Mesodermal cell (in vitro differentiated cells): Measurements from ENCODE around the gene ZNF503.

Experiments used
- H3K27ac ChIP-seq: 2 replicates; pipeline ENCODE4 v1.7.0; 2013; ENCODE audit warnings: mild to moderate bottlenecking, low read depth, low read length, moderate library complexity; ENCODE audit not compliant: severe bottlenecking
- H3K36me3 ChIP-seq: 2 replicates; pipeline ENCODE4 v1.7.1; 2013; ENCODE audit warnings: mild to moderate bottlenecking, low read length, moderate library complexity; ENCODE audit not compliant: control insufficient read depth, insufficient read depth
- H3K4me1 ChIP-seq: one replicate; pipeline ENCODE4 v1.7.1; 2013; ENCODE audit warnings: mild to moderate bottlenecking, low read length; ENCODE audit not compliant: insufficient read depth, control insufficient read depth, poor library complexity, severe bottlenecking
- H3K4me3 ChIP-seq: 2 replicates; pipeline ENCODE4 v1.7.0; 2013; ENCODE audit warnings: low read length, control low read depth, mild to moderate bottlenecking; ENCODE audit not compliant: insufficient read depth, poor library complexity, severe bottlenecking; ENCODE audit errors: extremely low read depth
- H3K9me3 ChIP-seq: 2 replicates; pipeline ENCODE4 v1.7.1; 2013; ENCODE audit warnings: mild to moderate bottlenecking, low read length, moderate library complexity; ENCODE audit not compliant: control insufficient read depth
- WGBS, 2 experiments: methylation state at CpG; one replicate each; pipeline ENCODE4 v1.1.5; 2013; ENCODE audit warnings: missing lambda C conversion rate in 2 of 2; ENCODE audit not compliant: insufficient coverage in 2 of 2; 5-methylcytosine and 5-hydroxymethylcytosine counted together

ZNF503 gene

DNA sequence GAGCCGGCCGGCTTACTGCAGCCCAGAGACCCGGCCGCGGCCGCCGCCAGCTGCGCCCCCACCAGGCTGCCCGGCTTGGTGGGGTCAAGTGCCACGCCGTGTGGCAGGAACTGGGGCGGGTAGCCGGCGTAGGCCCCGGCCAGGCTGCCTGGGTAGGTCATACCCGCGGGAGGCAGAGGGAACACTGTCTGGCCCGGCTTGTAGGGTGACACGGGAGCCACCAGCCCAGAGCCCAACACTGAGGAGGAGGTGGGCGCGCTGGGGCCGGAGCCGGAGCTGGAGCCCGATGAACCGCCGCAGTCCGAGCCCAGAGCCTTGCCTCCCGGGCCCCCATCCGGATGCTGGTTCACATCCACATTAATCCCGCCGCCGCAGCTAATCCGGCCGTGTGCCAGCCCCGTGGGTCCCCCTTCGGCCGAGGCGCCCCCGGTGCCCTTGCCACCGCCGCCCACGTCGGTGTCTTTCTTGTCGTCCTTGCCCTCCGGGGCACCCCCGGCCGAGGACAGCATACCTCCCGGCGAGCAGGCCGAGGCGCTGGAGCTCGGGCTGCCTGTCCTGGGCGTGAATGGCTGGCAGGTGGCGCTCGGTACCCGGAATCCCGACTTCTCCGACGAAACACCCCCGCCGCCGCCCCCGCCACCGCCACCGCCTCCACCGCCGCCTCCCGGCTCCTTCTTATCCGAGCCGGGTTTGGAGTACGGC is 2.0 kb downstream of the ZNF503 start:
- Histone ChIP-seq H3K36me3 (peaks cover 10% of the 10 kb centered on the region), H3K9me3 (no peaks in the 10 kb centered on the region), H3K27ac (peak overlapping the region; percentile 94), H3K4me1 (peaks cover 18% of the 10 kb centered on the region), H3K4me3 (peak overlapping the region; percentile 85)
- WGBS, 2 experiments, result 1 to 2% methylated on average over 40 to 48 of the region's 71 CpGs

DNA sequence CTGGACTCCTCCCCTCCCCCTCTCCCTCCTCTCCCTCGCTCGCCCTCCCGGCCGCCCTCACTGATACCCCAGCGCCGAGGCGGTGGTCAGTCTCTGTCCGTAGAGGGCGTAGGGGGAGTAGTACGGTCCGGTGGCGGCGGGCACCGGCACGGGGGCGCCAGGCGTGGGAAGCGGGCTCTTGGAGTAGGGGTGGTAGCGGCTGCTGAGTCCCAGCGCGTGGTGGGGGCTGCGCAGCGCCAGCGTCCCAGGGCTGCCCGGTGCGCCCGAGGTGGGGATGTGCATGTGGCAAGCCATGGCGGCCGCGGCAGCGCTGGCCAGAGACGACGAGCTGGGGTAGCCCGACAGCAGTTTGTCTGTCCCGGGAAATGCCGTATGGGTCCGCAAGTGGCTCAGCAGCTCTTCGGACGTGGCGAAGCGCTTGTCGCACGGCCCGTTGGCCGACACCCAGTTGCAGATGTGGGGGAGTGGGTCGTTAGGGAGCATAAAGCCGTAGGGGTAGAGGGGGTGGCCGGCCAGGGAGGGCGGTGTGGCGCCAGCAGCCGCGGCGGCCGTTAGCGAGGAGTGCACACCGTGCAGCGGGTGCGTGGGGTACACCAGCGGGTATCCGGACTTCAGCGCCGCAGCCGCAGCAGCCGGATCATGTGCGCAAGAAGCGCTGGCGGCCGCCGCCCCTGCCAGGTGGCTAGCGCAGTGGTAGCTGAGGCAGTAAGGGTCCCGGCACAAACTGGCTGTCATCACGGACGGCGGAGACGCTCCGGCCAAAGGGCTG is 2.7 kb downstream of the ZNF503 start:
- 3 to 5% methylated on average over 63 to 69 of the region's 76 CpGs for WGBS, 2 experiments
- H3K4me1 ChIP-seq, result peaks cover 11% of the 10 kb centered on the region
- H3K36me3 ChIP-seq, result peaks cover 10% of the 10 kb centered on the region
- no peaks in the 10 kb centered on the region for H3K9me3 ChIP-seq
- H3K27ac ChIP-seq, result peak overlapping the region; percentile 94
- peak overlapping the region; percentile 85 for H3K4me3 ChIP-seq

DNA sequence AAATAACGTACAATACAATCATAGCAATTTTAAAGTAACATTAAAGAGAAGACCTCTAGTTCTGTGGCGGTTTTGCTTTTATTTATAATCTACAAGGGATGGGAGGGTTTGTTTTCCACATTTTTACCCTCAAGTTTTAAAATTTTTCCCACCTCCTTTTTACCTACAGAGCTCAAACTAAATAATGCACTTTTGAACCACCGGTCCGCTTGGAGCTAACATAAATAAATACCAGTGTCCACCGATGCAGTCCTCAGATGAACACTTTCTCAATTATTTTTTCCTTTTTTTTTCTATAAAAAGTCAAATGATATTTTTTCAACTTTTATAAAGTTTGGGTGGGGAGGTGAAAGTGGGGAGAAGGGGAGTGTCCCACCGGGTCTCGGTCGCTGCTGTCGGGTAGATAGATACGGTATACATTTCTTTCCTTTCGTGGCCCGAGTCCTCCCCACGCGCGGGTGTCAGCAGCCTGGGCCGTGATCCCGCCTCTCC is 3.3 kb downstream of the ZNF503 start:
- Histone ChIP-seq H3K4me3 (peak overlapping the region; percentile 85), H3K9me3 (no peaks in the 10 kb centered on the region), H3K27ac (no peak overlapping the region), H3K4me1 (peaks cover 8% of the 10 kb centered on the region), H3K36me3 (peaks cover 10% of the 10 kb centered on the region)
- WGBS, 2 experiments, result 17 to 21% methylated on average over 3 to 4 of the region's 17 CpGs

DNA sequence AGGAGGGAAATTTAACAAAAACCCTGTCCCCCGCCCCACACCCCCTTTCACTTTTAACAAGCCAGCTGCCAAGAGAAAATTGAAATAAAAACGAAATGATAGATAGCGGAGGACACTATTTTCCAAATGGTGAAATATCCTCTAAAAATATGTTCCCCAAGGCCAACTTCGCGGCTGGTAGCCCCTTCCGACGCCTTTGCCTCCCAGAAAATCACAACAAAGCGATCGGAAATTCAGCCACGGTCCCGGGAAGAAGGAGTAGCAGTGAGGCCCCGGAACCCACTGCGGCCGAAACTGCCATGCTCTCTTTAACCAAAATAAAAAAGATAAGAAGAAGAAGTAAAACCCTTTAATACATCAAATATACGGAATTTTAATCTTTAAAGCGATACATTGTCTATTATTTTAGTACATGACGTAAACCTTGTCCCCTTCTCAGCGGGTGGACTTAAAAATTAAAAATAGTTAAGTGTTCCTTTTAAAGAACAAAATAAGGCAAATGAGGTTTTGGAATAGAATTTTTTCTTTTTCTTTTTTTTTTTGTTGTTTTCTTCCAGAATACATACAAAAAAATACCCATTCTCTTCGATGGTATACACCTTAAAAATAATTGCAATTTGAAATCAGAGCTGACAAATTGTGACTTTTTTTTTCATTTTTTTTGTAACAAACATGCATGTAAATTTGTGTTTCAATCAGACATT is 3.9 kb downstream of the ZNF503 start:
- Histone ChIP-seq H3K27ac (peak overlapping the region; percentile 75), H3K9me3 (no peaks in the 10 kb centered on the region), H3K4me3 (peak overlapping the region; percentile 85), H3K4me1 (peaks cover 8% of the 10 kb centered on the region), H3K36me3 (peaks cover 10% of the 10 kb centered on the region)
- WGBS, 2 experiments, result 3 to 15% methylated on average over 5 to 9 of the region's 19 CpGs

DNA sequence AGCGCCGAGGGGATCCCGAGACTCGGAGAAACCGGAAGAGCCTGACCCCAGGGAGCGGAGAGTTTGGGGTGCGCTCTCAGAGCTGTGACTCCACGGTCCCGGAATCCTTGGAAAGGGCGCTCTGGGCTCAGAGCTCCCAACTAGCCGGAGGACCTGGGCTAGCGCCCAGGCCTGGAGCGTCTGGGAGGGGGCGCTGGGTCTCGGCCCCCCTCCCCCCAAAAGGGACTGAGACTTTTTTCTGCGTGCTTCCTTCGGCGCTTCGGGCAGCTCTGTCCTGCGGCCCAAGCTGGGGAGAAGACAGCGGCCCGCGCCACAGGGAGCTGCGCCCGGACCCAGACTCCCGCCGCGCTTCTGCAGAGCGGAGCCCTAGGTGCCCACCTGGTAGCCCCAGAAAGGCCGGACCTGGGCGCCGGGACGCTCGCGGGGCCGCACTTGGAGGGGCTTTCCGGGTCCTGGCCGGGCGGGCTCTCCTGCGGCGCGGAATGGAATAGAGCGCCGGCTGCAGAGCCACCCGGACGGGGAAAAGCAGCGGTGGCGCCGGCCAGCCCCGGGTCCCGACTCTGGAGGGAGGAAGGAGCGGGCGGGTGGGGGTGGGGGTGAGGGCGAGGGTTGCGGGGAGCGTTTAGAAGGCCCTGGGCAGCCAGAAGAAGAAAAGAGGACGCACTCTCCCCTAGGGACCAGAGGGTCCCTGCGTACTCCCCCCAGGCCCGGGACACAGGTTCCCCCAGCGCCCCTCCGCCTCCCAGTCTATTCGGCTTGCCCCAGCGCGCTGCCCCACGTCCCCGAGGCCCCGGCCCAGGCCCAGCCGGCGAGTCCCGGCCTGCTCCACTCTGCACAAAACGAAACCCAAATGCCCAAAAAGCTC is 4.7 kb downstream of the ZNF503 start:
- Histone ChIP-seq H3K4me3 (peak overlapping the region; percentile 44), H3K9me3 (no peaks in the 10 kb centered on the region), H3K27ac (peak overlapping the region; percentile 75), H3K36me3 (peaks cover 10% of the 10 kb centered on the region), H3K4me1 (peaks cover 8% of the 10 kb centered on the region)
- 1% methylated on average over 44 to 54 of the region's 71 CpGs for WGBS, 2 experiments

DNA sequence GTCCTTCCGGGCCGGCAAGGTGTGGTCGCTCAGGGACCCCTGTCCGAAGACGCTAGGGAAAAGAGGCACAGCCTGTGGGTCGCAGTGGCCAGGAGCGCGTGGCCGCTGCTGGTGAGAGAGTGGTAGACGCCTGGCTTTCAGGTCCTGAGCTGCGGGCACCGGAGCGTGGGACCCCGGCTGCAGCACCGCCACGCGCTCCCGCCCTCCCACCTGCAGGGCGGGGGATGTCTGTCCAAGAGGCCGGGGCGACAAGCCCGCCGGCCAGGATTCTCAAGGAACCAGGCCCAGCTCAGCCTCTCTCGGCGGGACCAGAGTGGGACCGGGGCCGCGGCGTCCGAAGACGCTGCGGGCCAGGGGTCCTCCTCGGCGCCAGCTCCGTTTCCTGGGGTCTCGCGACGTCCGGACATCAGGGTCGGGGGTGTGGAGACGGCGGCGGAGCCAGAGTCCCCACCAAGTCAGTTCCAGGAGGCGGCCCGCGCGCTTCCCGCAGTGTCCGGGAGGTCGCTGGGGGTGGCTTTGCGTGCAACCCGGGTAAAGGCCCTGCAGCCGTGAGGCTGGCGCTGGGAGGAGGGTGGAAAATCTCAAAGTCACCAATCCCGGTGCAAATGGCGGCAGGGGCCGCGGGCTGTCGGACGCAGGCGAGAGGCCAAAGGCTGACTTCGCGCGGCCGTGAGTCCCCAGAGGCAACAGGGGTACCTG is 5.5 kb downstream of the ZNF503 start:
- H3K4me1 ChIP-seq, result peaks cover 8% of the 10 kb centered on the region
- 2 to 5% methylated on average over 61 to 65 of the region's 65 CpGs for WGBS, 2 experiments
- peak overlapping the region; percentile 44 for H3K4me3 ChIP-seq
- peak overlapping the region; percentile 75 for H3K27ac ChIP-seq
- no peaks in the 10 kb centered on the region for H3K9me3 ChIP-seq
- peaks cover 10% of the 10 kb centered on the region for H3K36me3 ChIP-seq

DNA sequence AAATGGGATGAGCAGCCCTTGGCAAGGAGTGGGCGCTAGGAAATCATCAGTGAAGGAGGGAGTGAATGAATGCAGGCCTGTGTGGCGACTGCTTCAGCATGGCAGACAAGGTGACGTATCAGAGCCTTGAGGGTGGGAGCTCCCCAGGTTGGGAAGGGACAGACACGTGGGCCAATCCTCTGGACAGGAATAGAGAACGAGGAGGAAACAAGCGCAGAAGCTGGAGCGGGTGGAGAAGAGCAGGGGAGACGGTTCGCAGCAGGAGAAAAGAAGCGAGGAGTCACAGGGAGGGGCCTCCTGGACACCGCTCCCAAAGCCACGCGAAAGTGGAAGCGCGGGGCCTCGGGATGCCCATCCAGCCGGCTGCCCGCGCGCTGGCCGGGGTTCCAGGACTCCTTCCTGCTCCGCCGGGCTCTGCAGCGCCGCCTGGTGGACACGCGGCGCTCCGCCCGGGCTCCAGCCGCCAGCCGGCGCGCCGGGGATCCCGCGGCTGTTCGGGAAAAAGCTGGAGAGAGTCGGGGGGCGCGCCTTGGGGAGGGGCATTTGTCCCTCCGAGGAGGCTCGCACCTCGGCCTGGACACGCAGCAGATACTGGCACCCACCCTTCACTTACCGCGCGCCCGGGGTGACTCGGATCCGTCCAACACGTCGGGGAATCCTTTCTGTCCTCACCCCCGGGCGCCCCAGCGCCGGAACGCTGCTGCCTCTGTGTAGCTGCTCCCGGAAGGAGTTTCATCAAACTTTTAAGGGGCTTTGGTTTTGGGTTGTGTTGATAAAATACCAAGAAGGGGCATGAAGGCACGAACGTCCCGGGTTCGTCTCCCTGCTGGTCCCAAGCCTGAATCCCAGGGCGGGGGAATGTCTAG is 6.3 kb downstream of the ZNF503 start:
- Histone ChIP-seq H3K9me3 (no peaks in the 10 kb centered on the region), H3K27ac (peak overlapping the region; percentile 75), H3K36me3 (peaks cover 10% of the 10 kb centered on the region), H3K4me3 (peak overlapping the region; percentile 44), H3K4me1 (peaks cover 8% of the 10 kb centered on the region)
- 12 to 18% methylated on average over 32 to 47 of the region's 64 CpGs for WGBS, 2 experiments

DNA sequence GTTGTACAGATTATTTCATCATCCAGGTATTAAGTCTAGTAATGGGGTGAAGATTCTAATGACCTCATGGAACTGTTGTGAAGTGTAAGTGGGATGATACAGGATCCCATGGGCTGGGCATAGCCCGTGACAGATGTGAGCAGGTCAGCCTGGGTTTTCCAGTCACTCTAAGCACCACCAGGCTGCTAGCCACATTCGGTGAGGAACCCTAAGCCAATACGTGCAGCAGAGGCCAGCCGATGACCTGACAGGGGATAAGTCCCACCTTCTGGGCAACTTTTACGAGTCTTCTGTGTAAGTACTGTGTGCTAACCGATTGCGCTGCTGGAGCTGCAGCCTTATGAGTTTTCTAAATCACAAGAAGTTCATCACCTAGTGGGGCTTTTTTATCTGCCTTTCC is 7.3 kb downstream of the ZNF503 start:
- no peak overlapping the region for H3K4me3 ChIP-seq
- H3K36me3 ChIP-seq, result peaks cover 5% of the 10 kb centered on the region
- H3K27ac ChIP-seq, result no peak overlapping the region
- H3K9me3 ChIP-seq, result no peaks in the 10 kb centered on the region
- H3K4me1 ChIP-seq, result peaks cover 4% of the 10 kb centered on the region
- 88 to 89% methylated on average over 7 of the region's 7 CpGs for WGBS, 2 experiments

DNA sequence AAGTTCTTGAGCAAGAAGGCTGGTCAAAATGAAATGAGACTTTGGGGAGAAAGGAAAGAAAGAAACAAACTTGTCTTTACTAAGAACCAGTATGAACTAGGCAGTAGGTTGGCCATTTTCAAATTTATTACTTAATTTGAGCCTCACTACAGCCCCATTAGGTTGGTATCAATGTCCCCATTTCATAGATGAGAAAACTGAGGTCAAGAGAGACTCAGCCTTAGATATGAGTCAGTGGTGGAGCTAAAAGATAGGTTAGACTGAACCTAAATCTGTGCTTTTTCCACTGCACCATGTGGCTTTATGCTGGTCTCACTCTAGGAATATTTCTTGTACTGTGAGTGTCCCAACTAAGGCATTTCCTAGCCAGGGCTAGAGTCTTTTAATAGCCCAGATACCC is 8.8 kb downstream of the ZNF503 start:
- Histone ChIP-seq H3K36me3 (no peaks in the 10 kb centered on the region), H3K4me3 (no peak overlapping the region), H3K27ac (no peak overlapping the region), H3K9me3 (no peaks in the 10 kb centered on the region), H3K4me1 (peaks cover 4% of the 10 kb centered on the region)
